ENCODE data around the gene SAMSN1. TPM values are rescaled to one million over a fixed set of nuclear protein-coding genes. Genes with fewer than 3 reads are reported as not detected.

SAMSN1 gene
- not detected in 2 replicates for polyA plus RNA-seq (2011; rRNA removed)
- polyA minus RNA-seq (2011; rRNA and poly(A)+ RNA removed): not detected in 2 replicates

- no peak for DNase-seq (ENCODE audit: low read depth)
- Histone ChIP-seq H3K4me3 (ENCODE audit: low read depth, low read length) (no peak within 1 kb of the TSS), H3K36me3 (ENCODE audit: control insufficient read depth, insufficient read depth, low read length) (no peaks in the 10 kb centered on the region), H3K27me3 (ENCODE audit: control insufficient read depth, insufficient read depth, low read length) (no peaks in the 10 kb centered on the region)
- no peak for TF ChIP-seq CTCF (IDR thresholded peaks at IDR 0.05; ENCODE audit: insufficient read depth, low read depth, low read length)
- ChIA-PET POLR2A (no interaction called here), CTCF (no interaction called here)
These were observed at the start of gene SAMSN1 for GRCh38 chr21:14545906-14546480. Gene SAMSN1 (minus strand): TSS chr21:14546315. CDS start chr21:14546261, 54 bp downstream.

GRCh38 chr21:14595449-14595848 lies 49.3 kb upstream of the SAMSN1 start:
- Histone ChIP-seq H3K36me3 (ENCODE audit: control insufficient read depth, insufficient read depth, low read length) (no peaks in the 10 kb centered on the region), H3K27me3 (ENCODE audit: control insufficient read depth, insufficient read depth, low read length) (no peaks in the 10 kb centered on the region), H3K4me3 (ENCODE audit: low read depth, low read length) (no peak overlapping the region)
- no peak for TF ChIP-seq CTCF (IDR thresholded peaks at IDR 0.05; ENCODE audit: insufficient read depth, low read depth, low read length)
- ChIA-PET POLR2A (no interaction called here), CTCF (no interaction called here)
- DNase-seq (ENCODE audit: low read depth): no peak

- POLR2A ChIA-PET: no interaction called here
- TF ChIP-seq CTCF (IDR thresholded peaks at IDR 0.05; ENCODE audit: insufficient read depth, low read depth, low read length): no peak
- Histone ChIP-seq H3K36me3 (ENCODE audit: control insufficient read depth, insufficient read depth, low read length) (no peaks in the 10 kb centered on the region), H3K27me3 (ENCODE audit: control insufficient read depth, insufficient read depth, low read length) (no peaks in the 10 kb centered on the region), H3K4me3 (ENCODE audit: low read depth, low read length) (no peak overlapping the region)
- CTCF ChIA-PET: no interaction called here
- DNase-seq (ENCODE audit: low read depth): no peak
These were observed 48.9 kb upstream of the SAMSN1 start for GRCh38 chr21:14594967-14595366.

GRCh38 chr21:14593230-14593629 lies 47.1 kb upstream of the SAMSN1 start:
- Histone ChIP-seq H3K4me3 (ENCODE audit: low read depth, low read length) (no peak overlapping the region), H3K36me3 (ENCODE audit: control insufficient read depth, insufficient read depth, low read length) (no peaks in the 10 kb centered on the region), H3K27me3 (ENCODE audit: control insufficient read depth, insufficient read depth, low read length) (no peaks in the 10 kb centered on the region)
- TF ChIP-seq CTCF (IDR thresholded peaks at IDR 0.05; ENCODE audit: insufficient read depth, low read depth, low read length): no peak
- no peak for DNase-seq (ENCODE audit: low read depth)
- CTCF ChIA-PET: no interaction called here
- POLR2A ChIA-PET: no interaction called here

GRCh38 chr21:14592296-14593000 lies 46.3 kb upstream of the SAMSN1 start:
- no peak for TF ChIP-seq CTCF (IDR thresholded peaks at IDR 0.05; ENCODE audit: insufficient read depth, low read depth, low read length)
- DNase-seq (ENCODE audit: low read depth): no peak
- Histone ChIP-seq H3K27me3 (ENCODE audit: control insufficient read depth, insufficient read depth, low read length) (no peaks in the 10 kb centered on the region), H3K36me3 (ENCODE audit: control insufficient read depth, insufficient read depth, low read length) (no peaks in the 10 kb centered on the region), H3K4me3 (ENCODE audit: low read depth, low read length) (no peak overlapping the region)
- ChIA-PET CTCF (no interaction called here), POLR2A (no interaction called here)
